OCI-LY7 (cell line): ENCODE results near the gene EML5.

Source experiments
- CTCF ChIP-seq: fragments of 200-600 bp; sonication (generic); conservative IDR thresholded peaks from 2 replicates; pipeline ENCODE4 v1.5.1; 2014; ENCODE audit warnings: mild to moderate bottlenecking, antibody characterized with exemption, low read length, moderate library complexity, mixed read lengths
- EZH2phosphoT487 ChIP-seq: fragments of 200-600 bp; sonication (generic); IDR thresholded peaks from 2 replicates; pipeline ENCODE4 v1.6.1; 2018; ENCODE audit warnings: low read depth, borderline replicate concordance, mild to moderate bottlenecking, mixed run types, antibody characterized with exemption, low read length, moderate library complexity, mixed read lengths

GRCh38 chr14:88613552-88614010, 179.2 kb downstream of the EML5 start:
- TF ChIP-seq CTCF (no peak), EZH2phosphoT487 (no peak)
